Fibroblast of lung (primary cell): Measurements from ENCODE around the gene TSACC.

Source experiments
- CTCF ChIP-seq, 2 donors: IDR thresholded peaks in 1 of 2; conservative IDR thresholded peaks in 1 of 2; 1 replicate in 1 of 2; 2 replicates in 1 of 2; pipeline ENCODE4 v1.5.1; 2011 to 2012; ENCODE audit warnings: low read length in 2 of 2, control low read depth in 1 of 2, inconsistent platforms in 1 of 2, low read depth in 1 of 2, mild to moderate bottlenecking in 1 of 2
- EZH2 ChIP-seq: IDR thresholded peaks from 2 replicates; pipeline ENCODE4 v1.5.1; 2012; ENCODE audit warnings: low read length, control low read depth, mild to moderate bottlenecking; ENCODE audit errors: missing control alignments

- TF ChIP-seq CTCF (conservative IDR thresholded peaks at IDR 0.05 in 1 of 2, IDR thresholded peaks at IDR 0.05 in 1 of 2; ENCODE audit: low read depth in 1 of 2, low read length in 2 of 2) = no peak
- TF ChIP-seq EZH2 = no peak
Observed at GRCh38 chr1:156337052-156337887, 1.1 kb upstream of the TSACC start.
